WI38 (cell line): ENCODE data around the gene RNF145.

Experiments used
- H3K4me3 ChIP-seq: 2 replicates; pipeline ENCODE4 v1.5.1; 2011; ENCODE audit warnings: low read depth, mild to moderate bottlenecking, control low read depth, low read length
- CTCF ChIP-seq: IDR thresholded peaks from 2 replicates; pipeline ENCODE4 v1.5.1; 2012; ENCODE audit warnings: low read depth, mild to moderate bottlenecking, control low read depth, low read length

Gene RNF145

GRCh38 chr5:159133041-159133741, 76.2 kb downstream of the RNF145 start:
- peak overlapping the region; percentile 5; the same call in 1 of the 2 replicates for H3K4me3 ChIP-seq
- peak; percentile 31; the same call in 1 of the 2 replicates for TF ChIP-seq CTCF

DNA sequence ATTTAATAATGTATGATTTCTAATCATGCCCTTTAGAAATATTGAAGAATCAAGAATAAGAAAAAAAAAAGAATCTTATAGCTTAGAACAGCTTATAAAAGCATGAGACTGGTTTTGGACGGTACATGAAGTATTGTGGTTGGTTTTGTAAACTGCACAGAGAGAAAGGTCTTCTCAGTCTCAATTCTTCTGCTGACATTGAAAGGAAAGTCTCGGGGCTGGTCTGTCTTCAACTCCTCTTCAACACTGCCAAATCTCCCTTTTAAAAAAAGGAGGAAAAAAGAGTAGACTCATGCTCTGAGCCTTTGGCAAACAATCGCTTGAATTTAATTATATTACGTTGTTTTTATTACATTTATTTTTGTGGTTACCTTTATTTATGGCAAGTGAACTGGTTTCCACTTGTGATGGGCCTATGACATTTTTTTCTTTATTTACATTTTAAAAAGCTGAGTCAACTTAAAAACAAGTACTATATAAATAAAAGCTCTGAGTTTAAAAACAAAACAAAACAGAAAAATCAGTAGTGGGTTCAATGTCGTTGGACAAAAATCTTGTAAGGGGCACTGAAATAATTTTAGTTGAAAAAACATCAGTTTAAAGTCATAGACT, 76.8 kb downstream of the RNF145 start:
- peak overlapping the region; percentile 5; the same call in 1 of the 2 replicates for H3K4me3 ChIP-seq
- TF ChIP-seq CTCF = no peak

DNA sequence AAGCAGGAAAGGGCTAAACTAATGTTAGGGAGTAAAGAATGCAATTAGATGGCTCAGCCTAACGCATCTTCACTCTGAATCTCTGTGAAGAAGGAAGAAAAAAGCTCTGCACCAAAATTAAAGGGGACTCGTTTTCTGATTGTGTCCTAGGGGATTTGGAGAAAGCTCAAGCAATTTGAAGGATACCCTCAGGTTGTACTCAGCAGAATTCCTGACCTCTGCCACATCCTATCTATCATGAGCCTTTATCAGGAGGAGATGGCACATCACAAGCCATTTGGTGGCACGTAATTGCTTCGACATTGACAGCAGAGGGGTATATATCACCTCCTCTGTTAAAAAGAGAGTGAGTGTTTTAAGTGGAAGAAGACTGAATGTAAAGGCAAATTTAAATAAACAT, 77.4 kb downstream of the RNF145 start:
- H3K4me3 ChIP-seq = no peak overlapping the region
- TF ChIP-seq CTCF = no peak

- no peak overlapping the region for H3K4me3 ChIP-seq
- no peak for TF ChIP-seq CTCF
These were observed 78.5 kb downstream of the RNF145 start for GRCh38 chr5:159130871-159131270.

DNA sequence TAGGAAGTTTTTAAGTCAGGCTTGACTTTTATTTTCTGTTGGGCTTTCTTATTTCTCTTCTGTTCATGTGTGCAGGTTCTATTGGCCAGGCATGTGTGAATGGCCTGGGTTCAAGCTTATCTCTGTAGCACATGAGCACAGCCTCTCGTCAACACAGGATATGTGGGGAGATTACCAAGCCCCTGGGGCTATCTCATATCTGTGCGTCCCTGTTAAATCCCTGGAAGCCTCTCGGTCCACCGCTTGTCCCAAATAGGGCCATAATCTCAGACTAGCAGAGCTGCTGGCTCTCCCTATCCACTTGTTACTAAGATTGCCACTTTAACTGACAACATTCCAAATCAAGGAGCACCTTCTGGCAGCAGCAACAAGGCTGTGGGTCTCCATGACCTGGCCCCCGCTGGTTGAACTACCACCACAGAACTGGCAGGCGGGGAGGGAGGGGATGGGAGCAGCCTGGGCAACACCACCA, 81.2 kb downstream of the RNF145 start:
- H3K4me3 ChIP-seq = no peak overlapping the region
- TF ChIP-seq CTCF = no peak

- no peak overlapping the region for H3K4me3 ChIP-seq
- no peak for TF ChIP-seq CTCF
These were observed 85.7 kb downstream of the RNF145 start for GRCh38 chr5:159123700-159124099.

DNA sequence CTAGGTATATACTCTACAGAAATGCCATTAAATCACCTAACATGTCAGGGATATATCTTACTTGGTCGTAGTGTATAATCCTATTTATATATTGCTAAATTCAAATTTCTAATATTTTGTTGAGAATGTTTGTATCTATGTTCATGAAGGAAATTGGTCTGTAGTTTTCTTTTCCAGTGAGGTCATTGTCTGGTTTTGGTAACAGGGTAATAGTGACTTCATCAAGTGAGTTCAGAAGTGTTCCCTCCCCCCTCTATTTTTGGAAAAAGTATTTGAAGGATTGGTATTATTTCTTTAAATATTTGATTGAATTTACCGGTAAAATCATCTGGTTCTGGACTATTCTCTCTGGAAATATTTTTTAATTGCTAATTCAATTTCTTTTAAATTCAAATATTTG, 86.2 kb downstream of the RNF145 start:
- no peak overlapping the region for H3K4me3 ChIP-seq
- TF ChIP-seq CTCF = no peak
